ENCODE results near the gene ROS1. TPM values are rescaled to one million over a fixed set of nuclear protein-coding genes. Genes with fewer than 3 reads are reported as not detected.

The ROS1 gene
- total RNA-seq, 1 donor from 2014 or later = not detected

GRCh38 chr6:117328500-117328899 lies 97.2 kb downstream of the ROS1 start:
- H3K36me3 ChIP-seq (ENCODE audit: insufficient read depth, low read length) = no peaks in the 10 kb centered on the region
- no peaks in the 10 kb centered on the region for H4K20me1 ChIP-seq (ENCODE audit: insufficient read depth, low read length)
- H3K27me3 ChIP-seq (ENCODE audit: insufficient read depth, low read length) = no peaks in the 10 kb centered on the region
- no peak overlapping the region for H3K9ac ChIP-seq (ENCODE audit: low read length)
- H3K4me2 ChIP-seq (ENCODE audit: low read length) = no peak overlapping the region
- Mint-ChIP-seq H3K4me3 (ENCODE audit: unreplicated experiment) (no peak overlapping the region), H3K27me3 (ENCODE audit: low read depth, unreplicated experiment) (peaks cover 2% of the 10 kb centered on the region), H3K27ac (ENCODE audit: unreplicated experiment) (no peak overlapping the region), H3K36me3 (ENCODE audit: low read depth, unreplicated experiment) (no peaks in the 10 kb centered on the region), H3K9me3 (ENCODE audit: unreplicated experiment) (peaks cover 10% of the 10 kb centered on the region), H3K4me1 (ENCODE audit: low read depth, unreplicated experiment) (no peaks in the 10 kb centered on the region)
- FAIRE-seq (no peak), DNase-seq (ENCODE audit: low read depth) (no peak)
- no peak overlapping the region for H2AFZ ChIP-seq (ENCODE audit: low read depth, low read length)
- no peaks in the 10 kb centered on the region for H3K9me3 ChIP-seq (ENCODE audit: insufficient read depth, low read depth, low read length)
- H3K4me3 ChIP-seq (ENCODE audit: insufficient read depth, low read depth, low read length) = no peak overlapping the region
- no peak for TF ChIP-seq EZH2 (IDR thresholded peaks at IDR 0.05; ENCODE audit: insufficient read depth, low read length)
- no peak for TF ChIP-seq CTCF (IDR thresholded peaks at IDR 0.05; ENCODE audit: insufficient read depth, low read depth, low read length)
- no peak overlapping the region for H3K27ac ChIP-seq (ENCODE audit: low read depth, low read length)
- H3K4me1 ChIP-seq (ENCODE audit: insufficient read depth, low read length) = no peaks in the 10 kb centered on the region
- H3K79me2 ChIP-seq (ENCODE audit: insufficient read depth, low read length) = no peaks in the 10 kb centered on the region

- no peak overlapping the region for H3K4me3 Mint-ChIP-seq (ENCODE audit: unreplicated experiment)
- TF ChIP-seq EZH2 (IDR thresholded peaks at IDR 0.05; ENCODE audit: insufficient read depth, low read length) (no peak), CTCF (IDR thresholded peaks at IDR 0.05; ENCODE audit: insufficient read depth, low read depth, low read length) (no peak)
- FAIRE-seq = no peak
Measured at GRCh38 chr6:117328005-117328389, 97.7 kb downstream of the ROS1 start.

GRCh38 chr6:117327149-117328004 lies 98.4 kb downstream of the ROS1 start:
- Histone ChIP-seq H3K9me3 (ENCODE audit: insufficient read depth, low read depth, low read length) (no peaks in the 10 kb centered on the region), H3K36me3 (ENCODE audit: insufficient read depth, low read length) (no peaks in the 10 kb centered on the region), H3K27ac (ENCODE audit: low read depth, low read length) (no peak overlapping the region), H3K79me2 (ENCODE audit: insufficient read depth, low read length) (no peaks in the 10 kb centered on the region), H4K20me1 (ENCODE audit: insufficient read depth, low read length) (no peaks in the 10 kb centered on the region), H3K9ac (ENCODE audit: low read length) (no peak overlapping the region), H2AFZ (ENCODE audit: low read depth, low read length) (no peak overlapping the region), H3K4me3 (ENCODE audit: insufficient read depth, low read depth, low read length) (no peak overlapping the region), H3K27me3 (ENCODE audit: insufficient read depth, low read length) (no peaks in the 10 kb centered on the region), H3K4me1 (ENCODE audit: insufficient read depth, low read length) (no peaks in the 10 kb centered on the region), H3K4me2 (ENCODE audit: low read length) (no peak overlapping the region)
- TF ChIP-seq EZH2 (IDR thresholded peaks at IDR 0.05; ENCODE audit: insufficient read depth, low read length) (no peak), CTCF (IDR thresholded peaks at IDR 0.05; ENCODE audit: insufficient read depth, low read depth, low read length) (no peak)
- no peak for DNase-seq (ENCODE audit: low read depth)
- Mint-ChIP-seq H3K27ac (ENCODE audit: unreplicated experiment) (no peak overlapping the region), H3K4me1 (ENCODE audit: low read depth, unreplicated experiment) (no peaks in the 10 kb centered on the region), H3K36me3 (ENCODE audit: low read depth, unreplicated experiment) (no peaks in the 10 kb centered on the region), H3K27me3 (ENCODE audit: low read depth, unreplicated experiment) (peaks cover 2% of the 10 kb centered on the region), H3K4me3 (ENCODE audit: unreplicated experiment) (no peak overlapping the region), H3K9me3 (ENCODE audit: unreplicated experiment) (peaks cover 4% of the 10 kb centered on the region)
- no peak for FAIRE-seq

More at GRCh38 chr6:117328005-117328389, 97.7 kb downstream of the ROS1 start:
- Histone ChIP-seq H2AFZ (ENCODE audit: low read depth, low read length) (no peak overlapping the region), H3K4me1 (ENCODE audit: insufficient read depth, low read length) (no peaks in the 10 kb centered on the region), H3K4me2 (ENCODE audit: low read length) (no peak overlapping the region), H3K9me3 (ENCODE audit: insufficient read depth, low read depth, low read length) (no peaks in the 10 kb centered on the region), H3K27me3 (ENCODE audit: insufficient read depth, low read length) (no peaks in the 10 kb centered on the region), H3K79me2 (ENCODE audit: insufficient read depth, low read length) (no peaks in the 10 kb centered on the region), H3K36me3 (ENCODE audit: insufficient read depth, low read length) (no peaks in the 10 kb centered on the region), H4K20me1 (ENCODE audit: insufficient read depth, low read length) (no peaks in the 10 kb centered on the region), H3K9ac (ENCODE audit: low read length) (no peak overlapping the region), H3K4me3 (ENCODE audit: insufficient read depth, low read depth, low read length) (no peak overlapping the region), H3K27ac (ENCODE audit: low read depth, low read length) (no peak overlapping the region)
- no peaks in the 10 kb centered on the region for H3K4me1 Mint-ChIP-seq (ENCODE audit: low read depth, unreplicated experiment)
- H3K9me3 Mint-ChIP-seq (ENCODE audit: unreplicated experiment) = peaks cover 7% of the 10 kb centered on the region
- H3K27ac Mint-ChIP-seq (ENCODE audit: unreplicated experiment) = no peak overlapping the region
- H3K27me3 Mint-ChIP-seq (ENCODE audit: low read depth, unreplicated experiment) = peaks cover 2% of the 10 kb centered on the region
- H3K36me3 Mint-ChIP-seq (ENCODE audit: low read depth, unreplicated experiment) = no peaks in the 10 kb centered on the region
- no peak for DNase-seq (ENCODE audit: low read depth)
